Caco-2 (cell line): Measurements from ENCODE around the gene BBS12. TPM values are rescaled to one million over a fixed set of nuclear protein-coding genes. Genes with fewer than 3 reads are reported as not detected.

ENCODE experiments used
- BruUV-seq: library from RNA; stranded (reverse); fragments of 400-500 nt; replicated peaks from 2 replicates; lab custom pipeline; 2021; lab: Mats Ljungman, UMichigan
- CTCF ChIA-PET: fragments of 300-600 bp; sonication (Branson Sonifier 250); formaldehyde crosslinking; loops from one replicate; lab custom pipeline; 2022; ENCODE audit warnings: antibody characterized with exemption; lab: Charles Lee
- POLR2A ChIA-PET: fragments of 300-600 bp; sonication (Branson Sonifier 250); formaldehyde crosslinking; loops from one replicate; lab custom pipeline; 2022; ENCODE audit warnings: antibody characterized with exemption; lab: Charles Lee
- DNase-seq, 2 experiments: peaks; one replicate each; pipeline versions ENCODE4 v3.0.0 to v3.0.0-alpha.2; 2020 to 2022
- H3K27me3 ChIP-seq: replicated peaks from 2 replicates; pipeline ENCODE4 v1.6.0; 2011; ENCODE audit warnings: low read length; ENCODE audit not compliant: control insufficient read depth, insufficient read depth
- H3K36me3 ChIP-seq: 2 replicates; pipeline ENCODE4 v1.5.1; 2011; ENCODE audit warnings: low read length; ENCODE audit not compliant: control insufficient read depth, insufficient read depth
- H3K4me1 ChIP-seq: fragments of 250-450 bp; sonication (Bioruptor Pico); 2 replicates; pipeline ENCODE4 v1.5.1; 2020; ENCODE audit warnings: mild to moderate bottlenecking
- H3K4me3 ChIP-seq: 2 replicates; pipeline ENCODE4 v1.5.1; 2011; ENCODE audit warnings: low read depth, mild to moderate bottlenecking, control low read depth, low read length
- H3K9me3 ChIP-seq: fragments of 250-450 bp; sonication (Bioruptor Pico); 2 replicates; pipeline ENCODE4 v1.5.1; 2020; ENCODE audit warnings: mild to moderate bottlenecking, moderate library complexity
- H3K27ac Mint-ChIP-seq: one replicate; pipeline ENCODE4 v1.8.0; 2022; ENCODE audit warnings: mixed read lengths; ENCODE audit not compliant: unreplicated experiment
- H3K27me3 Mint-ChIP-seq: one replicate; pipeline ENCODE4 v1.8.0; 2022; ENCODE audit warnings: mixed read lengths; ENCODE audit not compliant: insufficient read depth, unreplicated experiment
- H3K36me3 Mint-ChIP-seq: one replicate; pipeline ENCODE4 v1.8.0; 2022; ENCODE audit warnings: mild to moderate bottlenecking, mixed read lengths; ENCODE audit not compliant: insufficient read depth, unreplicated experiment
- H3K4me1 Mint-ChIP-seq: one replicate; pipeline ENCODE4 v1.8.0; 2022; ENCODE audit warnings: low read depth, mixed read lengths; ENCODE audit not compliant: unreplicated experiment
- H3K4me3 Mint-ChIP-seq: one replicate; pipeline ENCODE4 v1.8.0; 2022; ENCODE audit warnings: mild to moderate bottlenecking, moderate library complexity, mixed read lengths; ENCODE audit not compliant: unreplicated experiment
- H3K9me3 Mint-ChIP-seq: one replicate; pipeline ENCODE4 v1.8.0; 2022; ENCODE audit warnings: mixed read lengths; ENCODE audit not compliant: unreplicated experiment
- CTCF ChIP-seq, 2 experiments: fragments of 200-600 bp in 1 of 2; IDR thresholded peaks; 1 replicate in 1 of 2; 2 replicates in 1 of 2; pipeline versions ENCODE4 v1.5.1 to v1.8.0; 2011 to 2022; ENCODE audit warnings: antibody characterized with exemption in 1 of 2, control low read depth in 1 of 2, inconsistent platforms in 1 of 2, low read depth in 1 of 2, low read length in 1 of 2, mild to moderate bottlenecking in 1 of 2, moderate library complexity in 1 of 2; ENCODE audit not compliant: insufficient read depth in 1 of 2, severe bottlenecking in 1 of 2, unreplicated experiment in 1 of 2
- intact Hi-C: fragments of 100-400 bp; cut with micrococcal nuclease; formaldehyde crosslinking; loops from one replicate; pipeline ENCODE4 v1.10.0; 2022; ENCODE audit not compliant: unreplicated experiment
- total RNA-seq: library from RNA; stranded (reverse); gene quantifications from 2 replicates; pipeline ENCODE4 v1.2.3, GENCODE V29; 2022

Gene BBS12
- total RNA-seq, 1 experiment from 2014 or later, result 2.7 TPM

DNA sequence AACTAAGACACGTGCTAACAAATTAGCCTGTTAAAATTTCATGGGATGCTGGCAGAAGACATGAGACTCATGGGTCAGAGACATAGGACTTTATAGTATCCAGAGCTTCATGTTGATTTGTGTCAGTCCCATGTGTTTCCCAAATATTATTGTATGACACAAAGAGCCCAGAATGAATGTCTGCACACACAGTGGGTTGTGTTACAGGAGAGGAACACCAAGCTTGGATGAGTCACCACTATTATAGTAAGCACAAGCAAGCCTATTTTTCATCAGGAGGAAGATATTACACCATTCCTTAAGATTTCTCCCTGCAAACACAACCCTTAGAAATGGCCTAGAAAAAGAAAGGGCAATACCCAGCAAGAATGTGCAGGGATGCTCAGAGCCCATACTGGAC is 15.4 kb downstream of the BBS12 start:
- CTCF ChIA-PET, result no interaction called here
- DNase-seq, result no peak
- intact Hi-C loops, result no loop called here
- H3K4me3 ChIP-seq, result no peak overlapping the region
- H3K27me3 ChIP-seq, result no peaks in the 10 kb centered on the region
- H3K4me1 Mint-ChIP-seq, result peaks cover 2% of the 10 kb centered on the region
- H3K27me3 Mint-ChIP-seq, result no peaks in the 10 kb centered on the region
- no peak overlapping the region for H3K27ac Mint-ChIP-seq
- no TSS peak for BruUV-seq
- H3K9me3 Mint-ChIP-seq, result peaks cover 10% of the 10 kb centered on the region
- H3K36me3 Mint-ChIP-seq, result peaks cover 8% of the 10 kb centered on the region
- TF ChIP-seq CTCF (IDR thresholded peaks at IDR 0.05; ENCODE audit: insufficient read depth in 1 of 2, low read depth in 1 of 2, low read length in 1 of 2, severe bottlenecking in 1 of 2, unreplicated experiment in 1 of 2), result no peak
- H3K4me1 ChIP-seq, result peaks cover 25% of the 10 kb centered on the region
- no peak overlapping the region for H3K4me3 Mint-ChIP-seq
- H3K9me3 ChIP-seq, result peaks cover 3% of the 10 kb centered on the region; the same call in 1 of the 2 replicates
- POLR2A ChIA-PET, result no interaction called here
- no peaks in the 10 kb centered on the region for H3K36me3 ChIP-seq

- H3K36me3 Mint-ChIP-seq, result peaks cover 8% of the 10 kb centered on the region
- Histone ChIP-seq H3K27me3 (no peaks in the 10 kb centered on the region), H3K4me3 (no peak overlapping the region), H3K9me3 (peaks cover 3% of the 10 kb centered on the region; the same call in 1 of the 2 replicates), H3K36me3 (no peaks in the 10 kb centered on the region), H3K4me1 (peaks cover 8% of the 10 kb centered on the region)
- TF ChIP-seq CTCF (IDR thresholded peaks at IDR 0.05; ENCODE audit: insufficient read depth in 1 of 2, low read depth in 1 of 2, low read length in 1 of 2, severe bottlenecking in 1 of 2, unreplicated experiment in 1 of 2), result no peak
- POLR2A ChIA-PET, result no interaction called here
- no peak for DNase-seq
- no peaks in the 10 kb centered on the region for H3K4me1 Mint-ChIP-seq
- BruUV-seq, result no TSS peak
- H3K4me3 Mint-ChIP-seq, result no peak overlapping the region
- H3K27me3 Mint-ChIP-seq, result no peaks in the 10 kb centered on the region
- CTCF ChIA-PET, result no interaction called here
- intact Hi-C loops, result no loop called here
- H3K9me3 Mint-ChIP-seq, result peaks cover 10% of the 10 kb centered on the region
- H3K27ac Mint-ChIP-seq, result no peak overlapping the region
These were observed 17.4 kb downstream of the BBS12 start for GRCh38 chr4:122749704-122750454.

DNA sequence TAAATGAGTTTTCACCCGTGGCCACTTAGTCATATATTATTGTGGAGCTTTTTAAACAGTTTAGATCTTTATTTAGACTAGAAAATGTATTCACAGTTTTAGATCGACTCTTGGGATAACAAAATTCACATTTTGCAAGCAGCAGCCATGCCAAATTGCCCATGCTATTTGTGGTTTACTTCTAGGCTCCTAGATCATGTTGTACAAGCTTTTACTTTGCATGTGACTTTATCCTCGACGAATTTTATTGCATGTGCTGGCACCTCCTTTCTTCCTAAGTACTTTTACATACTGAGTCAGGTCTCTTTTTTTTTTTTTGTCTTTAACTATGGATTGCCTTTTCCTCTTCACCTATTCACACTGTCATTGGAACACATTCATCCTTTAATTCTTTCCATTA is 23.2 kb downstream of the BBS12 start:
- Mint-ChIP-seq H3K4me1 (peaks cover 8% of the 10 kb centered on the region), H3K36me3 (peaks cover 8% of the 10 kb centered on the region), H3K27me3 (no peaks in the 10 kb centered on the region), H3K4me3 (no peak overlapping the region), H3K9me3 (peaks cover under 1% of the 10 kb centered on the region), H3K27ac (no peak overlapping the region)
- POLR2A ChIA-PET, result no interaction called here
- BruUV-seq, result no TSS peak
- DNase-seq, result no peak
- Histone ChIP-seq H3K4me1 (0 out of 2 replicates have a peak, but pooled peaks cover 9% of the 10 kb centered on the region), H3K36me3 (no peaks in the 10 kb centered on the region), H3K27me3 (no peaks in the 10 kb centered on the region), H3K9me3 (no peaks in the 10 kb centered on the region), H3K4me3 (no peak overlapping the region)
- intact Hi-C loops, result no loop called here
- CTCF ChIA-PET, result no interaction called here
- TF ChIP-seq CTCF (IDR thresholded peaks at IDR 0.05; ENCODE audit: insufficient read depth in 1 of 2, low read depth in 1 of 2, low read length in 1 of 2, severe bottlenecking in 1 of 2, unreplicated experiment in 1 of 2), result no peak
